Glomerular visceral epithelial cell (primary cell): ENCODE results near the gene FZD1.

Experiments used
- DNase-seq: peaks from one replicate; pipeline ENCODE4 v3.0.0-alpha.2; 2016; ENCODE audit errors: extremely low spot score

The FZD1 gene

DNA sequence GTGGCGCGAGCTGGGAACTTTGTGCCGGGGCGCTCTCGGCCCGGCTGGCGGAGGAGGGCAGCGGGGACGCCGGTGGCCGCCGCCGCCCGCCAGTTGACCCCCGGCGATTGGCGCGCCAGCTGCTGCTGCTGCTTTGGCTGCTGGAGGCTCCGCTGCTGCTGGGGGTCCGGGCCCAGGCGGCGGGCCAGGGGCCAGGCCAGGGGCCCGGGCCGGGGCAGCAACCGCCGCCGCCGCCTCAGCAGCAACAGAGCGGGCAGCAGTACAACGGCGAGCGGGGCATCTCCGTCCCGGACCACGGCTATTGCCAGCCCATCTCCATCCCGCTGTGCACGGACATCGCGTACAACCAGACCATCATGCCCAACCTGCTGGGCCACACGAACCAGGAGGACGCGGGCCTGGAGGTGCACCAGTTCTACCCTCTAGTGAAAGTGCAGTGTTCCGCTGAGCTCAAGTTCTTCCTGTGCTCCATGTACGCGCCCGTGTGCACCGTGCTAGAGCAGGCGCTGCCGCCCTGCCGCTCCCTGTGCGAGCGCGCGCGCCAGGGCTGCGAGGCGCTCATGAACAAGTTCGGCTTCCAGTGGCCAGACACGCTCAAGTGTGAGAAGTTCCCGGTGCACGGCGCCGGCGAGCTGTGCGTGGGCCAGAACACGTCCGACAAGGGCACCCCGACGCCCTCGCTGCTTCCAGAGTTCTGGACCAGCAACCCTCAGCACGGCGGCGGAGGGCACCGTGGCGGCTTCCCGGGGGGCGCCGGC, 870 bp downstream of the FZD1 start:
- DNase-seq: peak; percentile 71

DNA sequence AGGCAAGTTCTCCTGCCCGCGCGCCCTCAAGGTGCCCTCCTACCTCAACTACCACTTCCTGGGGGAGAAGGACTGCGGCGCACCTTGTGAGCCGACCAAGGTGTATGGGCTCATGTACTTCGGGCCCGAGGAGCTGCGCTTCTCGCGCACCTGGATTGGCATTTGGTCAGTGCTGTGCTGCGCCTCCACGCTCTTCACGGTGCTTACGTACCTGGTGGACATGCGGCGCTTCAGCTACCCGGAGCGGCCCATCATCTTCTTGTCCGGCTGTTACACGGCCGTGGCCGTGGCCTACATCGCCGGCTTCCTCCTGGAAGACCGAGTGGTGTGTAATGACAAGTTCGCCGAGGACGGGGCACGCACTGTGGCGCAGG, 1.4 kb downstream of the FZD1 start:
- DNase-seq: no peak

DNA sequence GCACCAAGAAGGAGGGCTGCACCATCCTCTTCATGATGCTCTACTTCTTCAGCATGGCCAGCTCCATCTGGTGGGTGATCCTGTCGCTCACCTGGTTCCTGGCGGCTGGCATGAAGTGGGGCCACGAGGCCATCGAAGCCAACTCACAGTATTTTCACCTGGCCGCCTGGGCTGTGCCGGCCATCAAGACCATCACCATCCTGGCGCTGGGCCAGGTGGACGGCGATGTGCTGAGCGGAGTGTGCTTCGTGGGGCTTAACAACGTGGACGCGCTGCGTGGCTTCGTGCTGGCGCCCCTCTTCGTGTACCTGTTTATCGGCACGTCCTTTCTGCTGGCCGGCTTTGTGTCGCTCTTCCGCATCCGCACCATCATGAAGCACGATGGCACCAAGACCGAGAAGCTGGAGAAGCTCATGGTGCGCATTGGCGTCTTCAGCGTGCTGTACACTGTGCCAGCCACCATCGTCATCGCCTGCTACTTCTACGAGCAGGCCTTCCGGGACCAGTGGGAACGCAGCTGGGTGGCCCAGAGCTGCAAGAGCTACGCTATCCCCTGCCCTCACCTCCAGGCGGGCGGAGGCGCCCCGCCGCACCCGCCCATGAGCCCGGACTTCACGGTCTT, 1.9 kb downstream of the FZD1 start:
- no peak for DNase-seq

DNA sequence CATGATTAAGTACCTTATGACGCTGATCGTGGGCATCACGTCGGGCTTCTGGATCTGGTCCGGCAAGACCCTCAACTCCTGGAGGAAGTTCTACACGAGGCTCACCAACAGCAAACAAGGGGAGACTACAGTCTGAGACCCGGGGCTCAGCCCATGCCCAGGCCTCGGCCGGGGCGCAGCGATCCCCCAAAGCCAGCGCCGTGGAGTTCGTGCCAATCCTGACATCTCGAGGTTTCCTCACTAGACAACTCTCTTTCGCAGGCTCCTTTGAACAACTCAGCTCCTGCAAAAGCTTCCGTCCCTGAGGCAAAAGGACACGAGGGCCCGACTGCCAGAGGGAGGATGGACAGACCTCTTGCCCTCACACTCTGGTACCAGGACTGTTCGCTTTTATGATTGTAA, 2.5 kb downstream of the FZD1 start:
- no peak for DNase-seq

DNA sequence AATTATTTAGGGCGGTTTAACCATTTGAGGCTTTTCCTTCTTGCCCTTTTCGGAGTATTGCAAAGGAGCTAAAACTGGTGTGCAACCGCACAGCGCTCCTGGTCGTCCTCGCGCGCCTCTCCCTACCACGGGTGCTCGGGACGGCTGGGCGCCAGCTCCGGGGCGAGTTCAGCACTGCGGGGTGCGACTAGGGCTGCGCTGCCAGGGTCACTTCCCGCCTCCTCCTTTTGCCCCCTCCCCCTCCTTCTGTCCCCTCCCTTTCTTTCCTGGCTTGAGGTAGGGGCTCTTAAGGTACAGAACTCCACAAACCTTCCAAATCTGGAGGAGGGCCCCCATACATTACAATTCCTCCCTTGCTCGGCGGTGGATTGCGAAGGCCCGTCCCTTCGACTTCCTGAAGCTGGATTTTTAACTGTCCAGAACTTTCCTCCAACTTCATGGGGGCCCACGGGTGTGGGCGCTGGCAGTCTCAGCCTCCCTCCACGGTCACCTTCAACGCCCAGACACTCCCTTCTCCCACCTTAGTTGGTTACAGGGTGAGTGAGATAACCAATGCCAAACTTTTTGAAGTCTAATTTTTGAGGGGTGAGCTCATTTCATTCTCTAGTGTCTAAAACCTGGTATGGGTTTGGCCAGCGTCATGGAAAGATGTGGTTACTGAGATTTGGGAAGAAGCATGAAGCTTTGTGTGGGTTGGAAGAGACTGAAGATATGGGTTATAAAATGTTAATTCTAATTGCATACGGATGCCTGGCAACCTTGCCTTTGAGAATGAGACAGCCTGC, 3.1 kb downstream of the FZD1 start:
- peak; percentile 46 for DNase-seq

DNA sequence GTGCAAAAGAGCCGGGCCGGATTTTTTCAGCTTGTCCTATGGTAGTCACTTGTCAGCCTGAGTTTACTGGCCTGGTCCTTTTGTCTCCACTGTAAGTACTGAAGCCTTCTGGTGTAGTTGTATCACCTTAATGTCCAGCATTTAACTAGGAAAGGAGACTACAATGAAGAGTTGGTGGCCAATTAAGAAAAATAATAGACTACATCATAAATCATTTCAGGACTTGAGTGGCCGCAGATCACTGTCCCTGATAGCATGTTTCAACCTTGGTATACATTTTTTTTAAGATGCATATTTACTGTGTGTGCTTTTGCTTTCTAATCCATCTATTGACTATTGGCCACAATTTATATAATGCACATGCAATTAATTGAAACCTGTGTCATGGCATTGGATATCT, 6.1 kb downstream of the FZD1 start:
- no peak for DNase-seq

DNA sequence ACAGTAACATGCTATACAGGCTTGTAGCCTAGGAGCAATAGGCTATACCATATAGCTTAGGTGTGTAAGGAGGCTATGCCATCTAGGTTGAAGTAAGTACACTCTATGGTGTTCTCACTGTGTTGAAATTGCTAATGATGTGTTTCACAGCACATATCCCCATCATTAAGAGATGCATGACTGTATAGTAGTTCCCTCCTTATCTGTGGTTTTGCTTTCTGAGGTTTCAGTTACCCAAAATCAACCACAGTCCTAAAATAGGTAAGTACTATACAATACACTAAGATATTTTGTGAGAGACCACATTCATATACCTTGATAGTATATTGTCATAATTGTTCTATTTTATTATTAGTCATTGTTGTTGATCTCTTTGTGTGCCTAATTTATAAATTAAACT, 12.7 kb downstream of the FZD1 start:
- no peak for DNase-seq

DNA sequence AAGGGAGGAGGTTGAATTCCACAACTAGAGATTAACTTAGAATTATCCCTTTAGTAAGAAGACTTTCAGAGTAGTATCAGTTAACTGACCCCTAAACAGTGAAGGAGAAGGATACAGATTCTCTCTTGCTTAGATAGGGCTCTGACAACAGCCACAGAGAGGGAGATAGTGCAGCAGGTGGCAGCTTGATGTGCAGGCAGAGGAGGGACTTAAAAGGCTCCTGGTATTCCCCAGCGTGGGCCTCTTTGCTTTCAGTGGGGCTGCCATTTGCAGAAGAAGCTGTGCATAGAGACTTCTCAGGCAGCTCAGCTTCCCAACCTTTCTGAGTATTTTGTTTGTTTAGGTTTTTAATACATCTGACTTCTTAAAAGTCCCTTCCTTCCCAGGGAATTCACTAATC, 16.0 kb downstream of the FZD1 start:
- DNase-seq: no peak

DNA sequence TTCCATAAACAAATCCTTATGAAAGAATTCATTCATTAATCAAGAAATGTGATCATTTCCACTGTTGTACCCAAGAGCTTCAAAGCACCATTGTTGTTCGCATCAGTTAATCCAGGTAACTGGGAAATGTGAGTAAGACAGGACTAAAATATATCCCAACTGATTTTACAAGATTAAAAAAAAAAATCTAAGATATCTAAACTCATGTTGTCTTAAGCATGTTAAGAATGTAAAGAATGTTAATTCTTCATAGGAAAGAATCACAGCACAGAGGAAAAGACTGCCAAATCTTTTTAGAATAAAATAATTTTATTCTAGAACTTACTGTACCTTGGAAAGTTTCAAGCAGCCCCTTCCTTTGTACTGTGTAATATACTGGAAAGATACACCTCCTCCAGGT, 16.4 kb downstream of the FZD1 start:
- no peak for DNase-seq

DNA sequence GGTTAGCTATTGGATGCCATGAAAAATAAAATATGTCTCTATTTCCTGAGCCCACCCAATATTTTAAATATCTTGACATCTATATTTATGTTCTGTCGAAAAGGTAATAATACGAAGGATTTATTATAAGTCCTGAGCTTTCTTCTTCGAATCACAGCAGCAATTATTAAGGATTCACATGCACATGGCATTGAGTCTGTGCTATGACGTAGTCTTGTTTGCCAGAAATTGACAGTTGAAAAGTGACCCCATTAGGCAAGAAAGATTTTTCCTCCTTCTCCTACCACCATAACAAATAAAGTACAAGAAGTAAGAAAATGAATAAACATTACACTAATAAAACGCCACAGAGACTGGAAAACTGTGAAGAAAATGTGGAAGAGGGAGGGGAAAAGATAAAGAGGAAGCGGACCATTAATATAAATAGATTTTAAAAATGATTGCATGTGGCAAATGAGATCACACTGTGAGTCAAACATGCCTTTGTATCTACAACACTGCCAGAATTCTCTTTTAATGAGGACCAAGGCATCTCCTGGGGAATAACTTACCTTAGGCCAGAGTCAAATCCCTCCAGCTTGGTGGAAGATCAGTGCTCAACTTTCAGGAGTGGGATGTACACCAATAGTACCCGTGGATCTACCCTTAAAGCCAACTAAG, 21.6 kb downstream of the FZD1 start:
- DNase-seq: peak; percentile 12

DNA sequence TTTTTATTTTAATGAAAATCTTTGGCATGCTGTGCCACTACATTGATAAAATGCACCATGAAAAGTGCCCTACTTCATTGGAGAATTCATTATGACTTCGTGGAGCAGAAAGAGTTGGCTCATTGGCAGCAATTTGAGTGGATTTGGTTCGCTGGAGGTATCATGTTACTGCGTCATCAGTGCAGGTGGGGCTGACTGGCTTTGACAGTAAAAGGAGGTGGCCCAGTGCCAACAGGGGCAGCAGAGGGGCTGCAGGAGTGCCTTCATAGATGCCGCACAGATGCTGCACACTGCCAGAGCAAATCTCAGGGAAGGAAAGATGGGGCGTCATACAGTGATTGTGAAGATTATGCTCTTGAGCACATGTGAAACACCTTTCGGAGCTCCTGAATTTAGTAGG, 22.2 kb downstream of the FZD1 start:
- no peak for DNase-seq

DNA sequence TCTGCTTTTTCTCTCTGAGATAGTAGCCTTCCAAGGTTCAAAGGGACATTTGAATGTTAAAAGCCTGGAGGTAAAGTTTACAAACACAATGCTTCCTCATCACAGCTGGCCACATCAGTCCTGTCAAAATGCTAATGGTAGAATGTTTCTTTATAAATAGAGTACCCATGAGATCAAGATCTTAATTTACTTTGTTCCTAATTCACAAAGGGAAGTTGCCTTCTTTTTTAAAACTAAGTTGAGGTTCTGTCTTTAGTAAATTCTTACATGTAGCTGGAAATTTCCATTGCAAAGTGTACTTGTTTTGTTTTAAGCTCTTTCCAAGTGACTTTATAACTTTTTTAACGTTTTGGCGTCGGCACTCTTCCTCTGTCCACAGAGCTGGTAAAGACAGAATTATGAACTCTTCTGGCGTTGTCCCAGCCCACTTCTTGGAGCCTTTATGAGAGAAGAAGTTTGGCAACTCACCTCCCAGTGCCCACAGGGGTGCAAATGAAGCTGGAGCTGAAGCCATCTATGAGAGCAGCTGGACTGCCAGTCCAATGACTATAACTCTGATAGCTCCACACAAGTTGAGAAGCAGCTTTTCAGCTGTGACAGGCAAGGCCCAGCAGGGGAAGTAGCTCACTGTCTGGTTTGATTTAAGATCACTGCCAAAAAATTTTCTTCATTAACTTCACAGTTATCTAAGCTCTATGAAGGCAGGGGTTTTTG, 23.3 kb downstream of the FZD1 start:
- DNase-seq: no peak

DNA sequence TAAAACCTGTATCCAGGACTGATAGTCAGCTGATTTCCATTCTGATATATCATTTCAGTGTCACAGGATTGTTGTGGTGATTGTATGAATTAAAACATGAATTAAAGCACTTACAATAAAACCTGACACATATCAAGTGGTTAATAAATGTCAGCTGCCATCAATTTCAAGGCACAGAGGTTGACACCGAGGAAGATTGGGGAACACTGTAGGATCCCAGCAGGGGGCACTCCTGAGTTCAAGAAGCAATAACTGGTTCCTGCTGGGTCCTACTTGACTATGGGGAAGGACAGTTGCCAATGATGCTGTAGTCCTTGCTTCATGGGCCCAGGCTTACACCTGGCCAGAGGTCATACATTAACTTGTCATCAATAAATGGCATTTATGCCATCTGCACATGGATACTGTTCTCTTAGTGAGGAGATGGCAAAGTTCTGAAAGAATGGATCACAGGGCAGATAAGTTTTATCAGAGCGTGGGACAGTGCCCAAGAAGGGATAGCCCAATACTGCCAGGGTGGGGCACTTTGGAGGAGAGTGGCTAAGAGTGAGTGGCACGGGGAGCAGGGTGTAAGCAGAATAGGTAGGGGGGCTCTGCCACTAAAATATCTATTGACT, 24.1 kb downstream of the FZD1 start:
- DNase-seq: no peak

DNA sequence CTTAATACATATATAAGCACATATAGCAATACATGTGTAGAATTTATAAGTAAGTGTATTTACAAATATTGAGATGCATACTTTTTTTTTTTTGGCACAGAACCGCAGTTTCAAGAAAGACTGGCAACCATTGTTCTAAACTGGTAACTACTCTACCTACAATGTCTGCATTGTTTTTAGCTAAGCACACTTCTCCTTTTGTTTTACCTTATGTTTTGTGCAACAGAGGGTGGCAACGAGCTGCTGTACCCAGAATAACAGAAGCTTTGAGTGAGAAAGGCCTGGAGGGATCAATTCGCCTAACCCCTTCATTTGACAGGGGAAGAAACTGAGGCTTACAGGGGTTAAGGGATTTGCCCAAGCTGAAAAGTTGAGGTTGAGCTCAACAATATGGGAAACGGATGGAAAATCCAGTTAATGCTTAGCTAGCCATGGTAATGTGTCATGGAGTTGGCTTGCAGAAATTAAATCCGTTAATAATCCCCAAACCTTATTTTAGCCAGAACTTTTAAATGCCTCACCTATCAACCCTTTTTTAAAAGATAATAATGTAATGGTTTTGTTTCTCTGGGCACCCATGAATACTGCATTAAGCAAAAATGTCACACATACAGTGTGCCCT, 25.5 kb downstream of the FZD1 start:
- DNase-seq: peak; percentile 20

DNA sequence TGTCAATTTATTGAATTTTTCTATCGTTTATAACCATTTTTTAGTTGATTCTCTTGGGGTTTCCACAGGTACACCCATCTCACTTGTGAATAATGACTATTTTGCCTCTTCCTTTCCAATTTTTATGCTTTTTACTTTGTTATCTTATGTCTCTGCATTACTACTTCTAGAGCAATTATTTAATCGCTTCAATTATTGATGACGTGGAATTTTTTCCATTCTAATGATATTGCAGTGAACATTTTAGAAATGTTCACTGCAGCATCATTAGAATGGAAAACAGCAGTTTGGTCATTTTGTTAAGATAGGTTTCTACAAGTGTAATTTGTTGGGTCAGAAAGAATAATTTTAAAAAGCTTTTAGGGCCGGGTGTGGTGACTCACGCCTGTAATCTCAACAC, 27.1 kb downstream of the FZD1 start:
- DNase-seq: no peak

DNA sequence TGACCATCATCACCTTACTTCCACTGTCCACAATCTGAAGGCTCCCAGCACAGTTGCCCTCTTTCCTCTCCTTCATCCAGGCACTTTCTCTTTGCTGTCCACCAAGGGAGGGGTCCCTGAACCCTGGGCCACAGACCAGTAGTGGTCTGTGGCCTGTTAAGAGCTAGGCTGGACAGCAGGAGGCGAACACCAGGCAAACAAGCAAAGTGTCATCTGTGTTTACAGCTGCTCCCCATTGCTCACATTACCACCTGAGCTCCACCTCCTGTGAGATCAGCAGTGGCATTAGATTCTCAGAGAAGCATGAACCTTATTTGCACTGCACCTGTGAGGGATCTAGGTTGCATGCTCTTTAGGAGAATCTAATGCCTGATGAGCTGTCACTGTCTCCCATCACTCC, 27.7 kb downstream of the FZD1 start:
- no peak for DNase-seq

DNA sequence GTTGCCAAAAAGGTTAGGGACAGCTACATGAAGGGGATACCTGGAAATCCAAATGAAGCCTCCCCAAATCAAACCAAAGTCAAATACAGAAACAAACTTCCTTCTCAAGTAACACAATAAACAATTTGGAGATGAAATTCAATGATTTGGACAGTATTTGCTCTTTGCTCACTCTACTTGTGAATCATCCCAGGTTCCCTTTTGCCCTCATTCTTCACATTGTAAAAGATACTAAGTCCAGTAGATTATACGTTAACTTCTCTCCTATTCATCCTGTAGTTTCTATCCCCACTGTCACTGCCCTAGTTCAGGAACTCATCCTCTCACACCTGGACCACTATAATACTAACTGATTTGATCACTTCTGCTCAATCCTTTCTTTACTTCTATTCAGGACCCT, 28.3 kb downstream of the FZD1 start:
- no peak for DNase-seq

DNA sequence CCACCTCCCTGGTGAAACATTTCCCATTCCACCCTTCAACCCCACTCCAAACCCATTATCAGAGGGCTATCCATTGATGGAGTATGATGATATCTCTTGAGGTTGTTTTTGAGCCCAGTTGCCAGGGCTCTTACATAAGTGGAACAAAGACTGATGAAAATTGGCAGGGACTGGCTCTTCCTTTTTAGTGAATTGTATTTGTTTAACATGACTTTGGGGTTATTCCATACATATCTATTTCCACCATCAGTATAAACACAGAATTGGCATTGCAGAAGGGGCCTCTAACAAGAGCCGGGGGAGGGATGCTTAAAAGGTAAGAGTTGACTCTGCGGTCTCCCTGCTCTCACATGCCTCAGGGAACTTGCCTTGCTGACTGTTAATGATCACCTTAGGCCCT, 28.9 kb downstream of the FZD1 start:
- no peak for DNase-seq

DNA sequence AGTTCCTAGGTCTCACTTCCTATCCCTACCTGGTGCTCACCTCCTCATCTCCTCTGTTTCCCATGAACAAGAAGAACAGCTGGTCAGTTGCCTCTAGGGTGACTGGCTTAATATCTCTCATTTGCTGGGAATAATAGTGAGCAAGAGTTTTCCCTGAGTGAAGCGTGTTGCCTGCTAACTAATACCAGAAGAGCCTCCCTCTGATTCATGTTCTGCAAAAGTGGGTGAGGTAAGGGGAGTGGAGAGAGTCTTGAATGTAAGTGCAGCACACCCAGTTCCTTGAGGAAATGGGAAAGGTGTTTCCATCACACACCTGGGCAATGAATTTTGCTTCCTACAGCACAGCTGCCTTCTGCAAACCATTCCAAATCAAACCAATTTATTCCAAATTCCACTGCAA, 29.6 kb downstream of the FZD1 start:
- DNase-seq: no peak

DNA sequence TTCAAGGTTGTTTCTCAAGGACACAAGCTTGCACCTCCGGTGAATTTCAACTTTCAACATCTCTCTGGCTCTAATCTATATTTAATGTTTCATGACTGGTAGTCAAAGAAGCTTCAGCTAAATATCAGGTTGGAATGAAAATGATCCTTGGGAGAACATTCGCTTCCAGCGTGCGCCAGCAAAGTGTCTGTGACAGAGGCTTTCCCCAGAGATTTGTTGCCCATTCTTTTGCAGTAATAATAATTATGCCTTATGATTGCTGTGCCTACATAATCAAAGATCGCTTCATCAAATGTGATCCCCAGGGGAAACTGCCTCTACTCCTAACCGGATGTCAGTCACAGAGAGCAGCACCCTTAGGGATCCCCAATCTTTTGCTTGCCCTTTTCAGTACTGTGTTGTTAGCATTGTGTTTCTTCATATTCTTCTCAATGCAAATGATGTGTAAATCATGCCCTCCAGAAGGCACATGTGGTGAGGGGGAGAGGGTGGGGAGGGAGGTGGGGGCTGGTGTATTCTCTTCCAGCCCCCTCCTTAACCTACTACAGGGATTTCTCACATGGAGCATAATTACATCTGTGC, 30.5 kb downstream of the FZD1 start:
- no peak for DNase-seq

DNA sequence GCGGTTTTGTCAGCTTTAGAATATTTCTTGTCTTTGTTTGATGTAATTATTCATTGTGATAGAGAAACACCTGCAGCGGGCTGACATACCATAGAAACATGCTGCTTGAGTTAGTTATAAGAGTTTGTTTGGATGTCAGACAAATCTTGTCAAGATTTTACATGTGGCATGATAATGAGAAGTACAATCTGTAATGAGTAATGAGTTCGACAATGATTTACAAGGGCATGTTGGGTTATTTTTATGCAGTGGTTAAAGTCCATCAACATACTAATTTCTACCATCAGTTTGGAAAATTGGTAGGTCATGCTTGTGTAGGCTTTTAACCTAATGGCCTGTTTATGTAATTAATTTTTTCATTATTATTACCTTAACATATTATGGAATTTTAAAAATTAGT, 31.3 kb downstream of the FZD1 start:
- DNase-seq: no peak
